EL (cell line): ENCODE measurements around the gene ZNF232.
A peak's percentile ranks its signal among the peaks of the same experiment; 100 is the strongest.
"Not testable (repeated sequence)": the region's sequence is repeated elsewhere in the genome, so short reads cannot be mapped to it uniquely, and the experiment has no call there.

Experiments
- DNase-seq: peaks from one replicate; pipeline ENCODE4 v3.0.0-alpha.2; 2016

Gene ZNF232

DNA sequence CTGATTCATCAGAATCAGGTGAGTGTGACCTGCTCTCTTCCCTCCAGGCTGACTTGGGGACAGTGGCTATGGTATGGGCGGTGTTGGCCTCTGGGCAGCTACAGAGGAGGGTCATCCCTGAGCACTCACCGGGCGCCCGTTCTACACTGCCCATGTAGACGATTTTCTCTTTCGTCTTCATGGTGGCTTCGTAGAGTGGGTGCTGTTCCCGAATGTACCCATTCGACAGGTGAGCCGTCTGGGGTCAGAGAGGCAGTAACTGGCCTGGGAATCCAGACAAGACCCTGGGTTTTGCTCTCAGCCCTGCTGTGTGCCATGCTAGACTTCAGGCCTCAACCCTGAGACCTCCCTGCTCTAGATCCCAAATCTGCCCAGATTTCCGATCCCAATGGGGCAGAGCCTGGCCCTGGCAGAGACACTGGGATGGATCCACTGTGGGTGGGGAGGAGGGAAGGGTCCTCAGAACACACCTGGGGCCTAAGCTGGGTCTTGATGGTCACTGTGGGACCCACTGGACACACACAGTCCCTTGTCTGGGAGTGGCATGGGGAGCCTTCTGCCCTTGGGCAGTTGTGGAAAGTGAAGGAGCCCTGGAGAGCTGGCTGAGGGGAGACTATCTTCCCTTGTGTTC is 17.3 kb upstream of the ZNF232 start:
- no peak for DNase-seq

DNA sequence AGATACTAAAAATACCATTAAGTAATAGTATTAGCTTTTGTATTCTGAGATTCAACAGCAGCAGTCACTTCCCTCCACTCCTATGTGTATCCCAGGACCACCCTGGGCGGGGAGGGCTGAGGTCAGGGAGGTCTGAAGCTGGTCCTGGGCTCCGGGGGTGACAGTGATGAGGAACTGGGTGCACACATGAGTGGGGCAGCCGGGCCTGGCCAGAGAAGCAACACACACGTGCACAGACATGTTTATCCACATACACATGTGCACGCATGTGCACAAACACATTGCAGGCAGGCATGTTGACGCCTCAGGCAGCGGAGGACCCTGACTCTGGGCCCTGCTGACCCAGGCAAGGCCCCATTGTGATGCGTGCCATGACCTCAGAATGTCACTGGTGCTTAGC is 16.7 kb upstream of the ZNF232 start:
- not testable (repeated sequence) for DNase-seq

DNA sequence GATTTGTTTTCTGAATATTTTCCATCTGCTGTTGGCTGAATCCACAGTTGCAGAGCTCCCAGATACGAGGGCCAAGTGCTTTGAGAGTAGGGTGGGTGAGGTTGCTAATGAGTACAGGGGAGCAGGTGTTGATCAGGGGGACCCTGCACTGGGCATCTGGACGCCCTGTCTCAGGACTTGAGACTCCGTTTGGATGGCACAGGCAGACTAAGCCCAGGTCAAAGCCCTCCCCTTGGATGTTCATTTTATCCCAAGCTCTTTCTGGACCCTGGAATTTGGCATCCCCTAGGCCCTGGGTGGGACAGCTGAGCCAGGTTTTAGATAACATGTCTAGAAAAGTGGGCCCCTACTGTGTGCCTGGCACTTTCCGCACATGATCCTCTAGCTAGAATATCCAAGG is 16.2 kb upstream of the ZNF232 start:
- no peak for DNase-seq

- DNase-seq: no peak
Observed at GRCh38 chr17:5126719-5127488, 15.2 kb upstream of the ZNF232 start.

- DNase-seq: not testable (repeated sequence)
Observed at GRCh38 chr17:5124896-5125295, 13.2 kb upstream of the ZNF232 start.

DNA sequence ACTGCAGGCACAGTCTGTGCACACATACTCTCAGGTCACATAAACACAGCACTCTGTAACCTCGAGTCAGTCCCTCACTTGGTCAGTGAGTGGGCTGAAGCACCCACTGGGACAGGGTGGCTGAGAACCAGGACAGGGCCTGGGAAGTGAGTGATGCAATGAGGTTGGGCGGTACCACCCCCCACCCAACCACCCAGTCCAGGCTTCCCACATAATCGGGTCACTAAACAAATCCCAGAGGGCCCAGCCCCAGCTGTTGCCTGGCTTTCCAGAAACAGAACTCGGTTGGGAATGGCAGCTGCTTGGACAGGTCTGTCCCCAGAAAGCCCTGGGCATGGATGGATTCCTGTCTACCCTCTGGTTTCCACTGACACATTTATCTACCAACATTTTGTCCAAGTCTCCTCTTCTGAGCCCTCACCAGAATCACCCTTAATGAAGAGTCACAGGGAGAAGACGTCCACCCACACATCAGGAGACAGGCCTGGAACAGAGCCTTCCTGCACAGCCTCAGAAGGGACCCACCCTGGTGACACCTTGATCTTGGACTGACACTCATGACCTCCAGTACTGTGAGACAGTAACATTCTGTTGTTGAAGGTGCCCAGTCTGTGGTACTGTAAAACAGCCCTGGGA is 12.6 kb upstream of the ZNF232 start:
- not testable (repeated sequence) for DNase-seq

GRCh38 chr17:5123343-5124124 is 11.9 kb upstream of the ZNF232 start:
- DNase-seq: no peak

- DNase-seq: peak; percentile 30
Observed at GRCh38 chr17:5122586-5123342, 11.1 kb upstream of the ZNF232 start.

- not testable (repeated sequence) for DNase-seq
Observed at GRCh38 chr17:5122056-5122455, 10.4 kb upstream of the ZNF232 start.

GRCh38 chr17:5121186-5121841 is 9.6 kb upstream of the ZNF232 start:
- no peak for DNase-seq

- not testable (repeated sequence) for DNase-seq
Observed at GRCh38 chr17:5120436-5121185, 8.9 kb upstream of the ZNF232 start.

DNA sequence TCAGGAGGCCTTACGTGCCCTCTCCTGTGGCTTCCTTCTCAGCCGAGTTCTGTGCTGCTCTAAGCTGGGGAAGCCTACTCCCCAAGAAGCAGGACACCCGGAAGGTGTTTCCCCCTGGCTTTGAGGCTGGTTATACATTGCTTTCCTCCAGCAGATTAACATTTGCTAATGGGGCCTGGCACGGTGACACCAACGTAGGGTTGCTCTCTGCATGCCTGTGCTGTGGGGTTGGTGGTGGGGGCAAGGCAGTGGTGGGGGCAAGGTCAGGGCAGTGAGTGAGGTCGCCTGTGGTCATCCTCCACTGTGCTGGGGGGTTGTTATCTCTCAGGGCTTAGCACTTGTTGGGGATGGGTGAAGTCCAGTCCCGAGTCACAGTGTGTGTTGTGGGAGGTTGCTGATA is 8.4 kb upstream of the ZNF232 start:
- DNase-seq: no peak

- no peak for DNase-seq
Observed at GRCh38 chr17:5118219-5118618, 6.5 kb upstream of the ZNF232 start.

DNA sequence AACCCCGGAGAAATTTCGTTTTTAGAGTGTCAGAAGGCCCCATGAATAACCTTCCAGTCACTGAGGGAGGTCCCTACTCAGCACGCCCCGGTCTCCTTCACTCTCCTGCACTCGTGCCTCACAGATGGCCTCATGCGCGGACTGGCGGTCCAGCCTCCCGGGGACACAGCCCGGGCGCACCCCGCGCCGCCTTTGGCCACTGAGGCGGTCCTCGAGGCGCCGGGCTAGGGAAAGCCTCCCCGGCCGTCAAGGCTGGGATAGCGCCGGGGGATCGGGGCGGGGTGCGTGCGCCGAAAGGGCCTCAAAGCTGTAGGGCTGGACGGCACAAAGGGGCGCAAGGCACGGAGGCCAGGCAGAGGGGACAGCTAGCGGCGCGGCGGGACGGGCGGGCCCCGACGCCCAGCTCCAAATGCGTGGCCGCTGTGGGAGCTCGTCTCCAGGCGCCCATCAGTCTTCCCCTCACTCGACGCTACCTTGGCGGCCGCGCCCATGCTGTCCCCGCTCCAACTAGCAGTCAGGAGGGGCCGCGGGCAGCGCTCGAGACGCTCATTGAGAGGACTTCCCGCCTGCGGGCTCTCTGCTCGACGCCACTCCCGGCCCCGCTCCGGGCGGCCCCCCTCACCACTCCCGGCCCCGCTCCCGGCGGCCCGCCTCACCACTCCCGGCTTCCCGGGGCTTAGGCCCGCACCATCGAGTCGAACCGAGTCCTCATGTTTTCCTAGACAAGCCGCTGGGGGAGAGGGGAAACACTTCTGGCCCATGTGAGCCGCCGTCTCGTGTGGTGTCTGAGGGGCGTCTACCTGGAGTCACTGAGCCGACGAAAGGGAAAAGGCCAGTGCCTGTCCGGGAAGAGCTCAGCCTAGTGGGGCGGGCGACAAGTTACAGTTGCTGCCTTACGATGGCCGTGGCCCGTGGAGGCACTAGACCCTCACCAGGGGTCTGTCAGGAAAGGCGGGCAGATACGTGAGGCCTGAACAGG is 4.3 kb upstream of the ZNF232 start, which contains the start of gene USP6:
Gene USP6, plus strand, starts transcription at position 360 of the 979 bp plus-strand sequence. CDS start 14,336 bp downstream, outside the sequence.
- no peak for DNase-seq

DNA sequence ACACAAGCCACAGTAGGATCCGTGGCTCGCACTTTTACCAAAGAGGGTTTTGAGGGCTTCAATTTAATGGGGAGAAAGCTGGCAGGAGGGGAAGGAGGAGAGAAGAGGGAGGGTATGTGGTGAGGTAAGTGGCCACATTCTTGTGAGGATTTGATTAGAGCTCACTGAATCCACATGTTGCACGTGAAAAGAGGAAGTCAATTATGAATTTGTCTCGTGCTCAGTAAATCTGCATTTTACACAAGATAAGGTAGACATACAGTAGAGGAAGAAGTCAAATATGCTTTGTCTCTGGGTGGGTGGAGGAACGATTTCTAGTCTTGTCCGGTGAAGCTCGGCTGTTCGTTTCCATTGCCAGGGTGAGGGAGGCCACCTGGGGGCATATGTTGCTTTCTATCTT is 862 bp downstream of the ZNF232 start:
- no peak for DNase-seq

DNA sequence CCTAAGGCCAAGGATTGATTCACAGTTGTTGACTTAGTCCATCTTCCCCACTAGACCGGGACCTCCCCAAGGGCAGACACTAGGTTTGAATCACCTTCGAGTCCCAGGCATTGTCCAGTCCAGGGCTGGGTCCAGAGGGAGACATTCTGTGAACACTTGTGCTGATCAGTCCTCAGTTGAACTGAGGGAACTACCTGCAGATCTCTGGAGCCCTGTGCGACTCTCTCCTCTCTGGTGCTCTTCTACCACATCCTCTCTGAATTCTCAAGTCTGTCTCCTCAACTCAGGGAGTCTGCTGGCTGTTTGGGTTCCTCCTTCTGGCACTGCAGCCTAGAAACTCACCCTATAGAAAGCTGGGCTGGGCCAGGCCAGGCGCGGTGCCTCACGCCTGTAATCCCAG is 10.8 kb downstream of the ZNF232 start:
- DNase-seq: no peak

- DNase-seq: no peak
Observed at GRCh38 chr17:5099271-5099670, 12.4 kb downstream of the ZNF232 start.

DNA sequence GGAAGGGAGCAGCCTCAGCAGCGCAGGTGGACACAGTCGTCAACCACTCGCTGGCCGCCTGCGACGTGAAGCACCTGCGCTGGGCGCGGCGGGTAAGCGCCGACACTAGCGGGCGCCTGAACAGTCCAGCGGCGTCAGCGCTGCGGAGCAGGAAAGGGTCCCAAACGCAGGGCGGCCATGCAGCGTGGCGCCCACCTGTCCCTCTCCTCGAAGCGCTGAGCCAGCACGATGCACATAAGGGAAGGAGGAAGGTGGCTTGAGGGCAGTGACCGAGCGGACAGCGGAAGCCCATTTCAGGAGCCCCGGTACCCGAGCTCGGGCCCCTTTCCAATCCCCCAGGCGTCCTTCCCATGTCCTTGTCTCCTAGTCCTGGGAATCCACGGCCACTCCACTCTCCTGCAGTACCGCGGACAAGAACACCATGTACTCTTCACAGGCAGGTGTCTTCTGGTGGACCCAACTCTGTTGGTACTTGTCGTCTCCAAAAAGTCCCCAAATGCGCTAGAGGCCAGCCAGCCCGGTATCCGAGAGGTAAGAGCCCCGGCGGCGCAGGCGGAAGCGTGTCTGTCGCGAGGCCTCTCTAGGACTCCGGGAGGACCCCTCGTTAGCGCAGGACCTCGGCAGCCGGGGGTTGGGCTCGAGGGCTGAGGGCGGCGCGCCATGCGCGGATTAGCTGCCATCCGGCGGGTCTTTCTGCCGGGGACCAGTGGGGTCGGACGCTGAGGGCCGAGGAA is 14.4 kb downstream of the ZNF232 start:
- DNase-seq: no peak

DNA sequence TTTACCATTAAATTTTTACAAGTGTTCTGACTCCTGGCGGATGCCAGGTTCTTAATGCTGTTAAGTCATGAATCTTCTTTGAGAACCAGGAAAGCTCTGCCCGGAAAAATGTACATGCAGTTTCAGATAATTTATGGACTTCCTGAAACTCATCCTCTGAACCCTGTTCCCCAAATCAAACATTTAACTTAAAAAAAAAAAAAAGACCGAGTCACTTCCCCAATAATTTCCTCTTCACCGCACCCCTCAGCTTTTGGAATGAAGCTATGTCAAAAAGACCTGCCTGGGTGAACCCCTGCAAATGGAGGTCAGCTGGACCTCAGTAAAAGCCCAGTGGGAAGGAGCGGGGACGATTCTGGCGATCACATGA is 15.0 kb downstream of the ZNF232 start:
- DNase-seq: no peak
